Measurements from ENCODE around the gene C10orf90.

The C10orf90 gene

DNA sequence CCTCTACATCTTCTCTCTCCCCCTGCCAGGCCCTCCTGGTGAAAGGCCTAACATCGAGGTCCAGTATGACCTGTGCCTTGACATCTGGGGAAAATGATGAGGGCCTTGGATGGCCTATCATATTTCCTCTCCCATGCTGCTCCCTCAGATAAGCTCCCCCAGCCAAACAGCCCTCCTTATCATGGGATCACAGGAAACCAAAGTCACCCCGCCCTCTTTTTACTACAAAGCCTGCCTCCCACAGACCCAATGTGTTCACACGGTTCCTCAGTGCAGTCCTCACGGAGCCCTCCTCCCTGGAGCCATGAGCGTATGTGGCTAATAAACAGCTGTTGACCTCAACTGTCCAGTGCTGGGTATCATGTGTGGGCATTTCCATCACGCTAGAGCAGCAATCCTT, 32.0 kb downstream of the C10orf90 start:
- TF ChIP-seq, protein P1, sequence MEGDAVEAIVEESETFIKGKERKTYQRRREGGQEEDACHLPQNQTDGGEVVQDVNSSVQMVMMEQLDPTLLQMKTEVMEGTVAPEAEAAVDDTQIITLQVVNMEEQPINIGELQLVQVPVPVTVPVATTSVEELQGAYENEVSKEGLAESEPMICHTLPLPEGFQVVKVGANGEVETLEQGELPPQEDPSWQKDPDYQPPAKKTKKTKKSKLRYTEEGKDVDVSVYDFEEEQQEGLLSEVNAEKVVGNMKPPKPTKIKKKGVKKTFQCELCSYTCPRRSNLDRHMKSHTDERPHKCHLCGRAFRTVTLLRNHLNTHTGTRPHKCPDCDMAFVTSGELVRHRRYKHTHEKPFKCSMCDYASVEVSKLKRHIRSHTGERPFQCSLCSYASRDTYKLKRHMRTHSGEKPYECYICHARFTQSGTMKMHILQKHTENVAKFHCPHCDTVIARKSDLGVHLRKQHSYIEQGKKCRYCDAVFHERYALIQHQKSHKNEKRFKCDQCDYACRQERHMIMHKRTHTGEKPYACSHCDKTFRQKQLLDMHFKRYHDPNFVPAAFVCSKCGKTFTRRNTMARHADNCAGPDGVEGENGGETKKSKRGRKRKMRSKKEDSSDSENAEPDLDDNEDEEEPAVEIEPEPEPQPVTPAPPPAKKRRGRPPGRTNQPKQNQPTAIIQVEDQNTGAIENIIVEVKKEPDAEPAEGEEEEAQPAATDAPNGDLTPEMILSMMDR (IDR thresholded peaks at IDR 0.05; ENCODE audit: low read depth, low read length) = no peak
- TF ChIP-seq POLR2A (IDR thresholded peaks at IDR 0.05; ENCODE audit: extremely low read depth, insufficient read length) = no peak
- no peak overlapping the region for H3K4me3 ChIP-seq (ENCODE audit: low read depth, low read length)
- DNase-seq (ENCODE audit: low read depth) = no peak

DNA sequence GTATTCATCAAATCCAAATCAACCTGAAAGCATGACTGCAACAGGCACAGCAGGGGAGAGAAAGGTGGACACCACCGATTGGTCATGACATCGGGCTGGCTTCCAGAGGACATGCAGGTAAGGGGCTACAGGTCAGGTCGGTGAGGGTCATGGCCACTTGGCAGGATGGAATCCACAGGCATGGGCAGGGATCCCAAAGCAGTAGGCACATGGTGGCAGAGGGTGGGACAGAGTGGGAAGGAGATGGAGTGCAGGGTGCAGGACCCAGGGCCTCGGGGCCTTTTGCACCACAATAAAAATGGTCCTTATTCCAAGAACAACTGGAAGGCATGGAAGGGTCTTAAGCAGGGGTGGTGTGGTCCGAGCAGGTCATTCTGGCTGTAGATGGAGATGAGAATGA, 33.0 kb downstream of the C10orf90 start:
- no peak for DNase-seq (ENCODE audit: low read depth)
- H3K4me3 ChIP-seq (ENCODE audit: low read depth, low read length) = no peak overlapping the region
- TF ChIP-seq, protein P2, sequence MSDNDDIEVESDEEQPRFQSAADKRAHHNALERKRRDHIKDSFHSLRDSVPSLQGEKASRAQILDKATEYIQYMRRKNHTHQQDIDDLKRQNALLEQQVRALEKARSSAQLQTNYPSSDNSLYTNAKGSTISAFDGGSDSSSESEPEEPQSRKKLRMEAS (IDR thresholded peaks at IDR 0.05; ENCODE audit: low read depth, low read length) = no peak
- TF ChIP-seq, protein P1 (IDR thresholded peaks at IDR 0.05; ENCODE audit: low read depth, low read length) = no peak

DNA sequence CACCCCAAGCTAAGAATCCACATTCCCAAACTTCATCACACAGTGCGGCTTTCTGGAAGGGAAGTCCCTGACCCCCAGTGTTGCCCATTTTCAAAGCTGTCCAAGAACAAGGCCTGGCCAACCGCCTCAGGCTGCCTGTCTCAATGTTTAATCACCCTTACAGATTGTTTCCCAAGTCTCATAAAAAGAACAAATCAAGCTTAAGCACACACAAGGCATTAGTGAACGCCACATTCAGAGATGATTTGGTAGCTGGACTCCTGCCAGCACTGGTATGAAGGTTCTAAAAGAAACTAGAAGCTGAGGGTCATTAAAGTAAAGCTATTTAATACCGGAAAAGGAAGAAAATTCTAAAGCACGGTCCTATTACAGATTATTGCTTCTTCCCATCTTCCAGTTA, 35.6 kb downstream of the C10orf90 start:
- TF ChIP-seq, protein P2 (IDR thresholded peaks at IDR 0.05; ENCODE audit: low read depth, low read length) = no peak
- H3K4me3 ChIP-seq (ENCODE audit: low read depth, low read length) = no peak overlapping the region
- no peak for DNase-seq (ENCODE audit: low read depth)

DNA sequence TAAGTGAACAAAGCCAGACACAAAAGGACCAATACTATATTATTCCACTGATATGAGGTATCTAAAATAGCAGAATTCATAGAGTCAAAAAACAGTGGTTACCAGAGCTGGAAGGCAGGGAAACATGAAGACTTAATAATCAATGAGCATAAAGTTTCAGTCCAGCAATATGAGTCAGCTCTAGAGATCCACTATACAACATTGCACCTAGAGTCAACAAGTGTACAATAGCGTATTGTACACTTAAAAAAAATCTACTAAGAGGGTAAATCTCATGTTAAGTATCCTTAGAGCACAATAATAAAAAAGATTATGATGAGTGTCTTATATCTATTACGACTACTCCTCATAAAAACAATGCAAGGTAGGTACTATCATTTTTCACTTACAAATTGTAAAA, 36.1 kb downstream of the C10orf90 start:
- DNase-seq (ENCODE audit: low read depth) = no peak
- H3K4me3 ChIP-seq (ENCODE audit: low read depth, low read length) = no peak overlapping the region
- TF ChIP-seq, protein P1 (IDR thresholded peaks at IDR 0.05; ENCODE audit: low read depth, low read length) = no peak
- TF ChIP-seq MYC (IDR thresholded peaks at IDR 0.05; ENCODE audit: low read depth, low read length) = no peak
- TF ChIP-seq, protein P2 (IDR thresholded peaks at IDR 0.05; ENCODE audit: low read depth, low read length) = no peak
- TF ChIP-seq POLR2A (IDR thresholded peaks at IDR 0.05; ENCODE audit: extremely low read depth, insufficient read length) = no peak

DNA sequence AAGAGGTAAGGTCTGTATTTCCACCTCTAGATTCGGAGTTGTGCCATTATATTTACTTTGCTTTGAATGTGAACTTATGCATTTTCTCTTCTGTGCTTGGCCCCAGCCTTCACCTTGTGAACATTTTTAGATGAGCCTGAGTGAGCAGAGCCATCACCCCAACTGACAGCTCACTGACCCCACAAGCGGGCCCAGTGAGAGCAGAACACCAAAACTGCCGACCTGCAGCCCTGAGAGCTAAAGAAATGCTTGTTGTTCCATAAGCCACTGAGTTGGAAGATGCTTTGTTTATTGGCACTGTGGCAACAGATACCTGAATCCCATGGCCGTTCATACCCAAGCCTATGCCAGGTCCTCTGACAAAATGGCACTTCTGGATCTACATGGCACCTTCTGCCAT, 37.8 kb downstream of the C10orf90 start:
- TF ChIP-seq MYC (IDR thresholded peaks at IDR 0.05; ENCODE audit: low read depth, low read length) (no peak), POLR2A (IDR thresholded peaks at IDR 0.05; ENCODE audit: extremely low read depth, insufficient read length) (no peak)
- TF ChIP-seq, protein P2 (IDR thresholded peaks at IDR 0.05; ENCODE audit: low read depth, low read length) = no peak
- TF ChIP-seq, protein P1 (IDR thresholded peaks at IDR 0.05; ENCODE audit: low read depth, low read length) = no peak
- H3K4me3 ChIP-seq (ENCODE audit: low read depth, low read length) = no peak overlapping the region
- no peak for DNase-seq (ENCODE audit: low read depth)

DNA sequence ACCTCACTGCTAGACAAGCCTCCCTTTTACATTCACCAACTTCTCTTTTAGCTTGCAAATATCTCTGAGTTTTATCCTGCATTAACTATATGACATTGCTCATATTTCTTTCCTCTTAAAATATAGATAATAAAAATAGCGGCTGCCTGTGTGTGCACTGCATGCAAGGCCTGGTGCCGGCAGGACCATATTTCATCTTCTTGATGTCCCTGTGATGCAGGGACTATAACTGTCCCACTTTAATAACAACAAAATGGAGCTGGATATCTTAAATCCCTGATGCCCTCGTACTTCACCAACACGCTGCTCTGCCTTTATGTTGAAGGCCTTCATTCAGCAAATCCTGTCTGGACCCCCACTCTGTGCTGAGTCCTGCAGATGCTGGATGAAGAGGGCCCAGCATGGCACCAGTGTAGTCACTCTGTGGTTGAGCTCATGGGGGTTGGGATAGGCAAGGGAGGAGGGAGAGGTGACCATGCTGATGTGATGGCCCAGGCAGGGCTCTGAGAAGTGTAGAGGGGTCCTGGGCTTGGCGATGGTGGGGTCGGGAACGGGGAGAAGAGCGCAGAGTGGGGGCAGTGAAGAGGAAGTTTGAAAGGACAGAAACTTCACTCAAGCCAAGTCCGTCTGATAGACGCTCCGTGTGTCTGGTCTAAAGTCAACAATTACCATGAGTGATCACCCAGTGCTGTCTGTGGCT, 40.4 kb downstream of the C10orf90 start:
- no peak overlapping the region for H3K4me3 ChIP-seq (ENCODE audit: low read depth, low read length)
- DNase-seq (ENCODE audit: low read depth) = no peak
- TF ChIP-seq, protein P2 (IDR thresholded peaks at IDR 0.05; ENCODE audit: low read depth, low read length) = no peak
- TF ChIP-seq POLR2A (IDR thresholded peaks at IDR 0.05; ENCODE audit: extremely low read depth, insufficient read length) (no peak), MYC (IDR thresholded peaks at IDR 0.05; ENCODE audit: low read depth, low read length) (no peak)
- TF ChIP-seq, protein P1 (IDR thresholded peaks at IDR 0.05; ENCODE audit: low read depth, low read length) = no peak
